Measurements from ENCODE around the gene DRD3.

DRD3 gene

GRCh38 chr3:114083112-114083511 lies 95.7 kb downstream of the DRD3 start (continued):
- TF ChIP-seq, protein P1, sequence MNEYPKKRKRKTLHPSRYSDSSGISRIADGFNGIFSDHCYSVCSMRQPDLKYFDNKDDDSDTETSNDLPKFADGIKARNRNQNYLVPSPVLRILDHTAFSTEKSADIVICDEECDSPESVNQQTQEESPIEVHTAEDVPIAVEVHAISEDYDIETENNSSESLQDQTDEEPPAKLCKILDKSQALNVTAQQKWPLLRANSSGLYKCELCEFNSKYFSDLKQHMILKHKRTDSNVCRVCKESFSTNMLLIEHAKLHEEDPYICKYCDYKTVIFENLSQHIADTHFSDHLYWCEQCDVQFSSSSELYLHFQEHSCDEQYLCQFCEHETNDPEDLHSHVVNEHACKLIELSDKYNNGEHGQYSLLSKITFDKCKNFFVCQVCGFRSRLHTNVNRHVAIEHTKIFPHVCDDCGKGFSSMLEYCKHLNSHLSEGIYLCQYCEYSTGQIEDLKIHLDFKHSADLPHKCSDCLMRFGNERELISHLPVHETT (tag by site-specific recombination; IDR thresholded peaks at IDR 0.05) = no peak
- TF ChIP-seq EGR2 (tag by site-specific recombination; IDR thresholded peaks at IDR 0.05; ENCODE audit: low read depth) (no peak), ZNF335 (tag by site-specific recombination; conservative IDR thresholded peaks at IDR 0.05) (no peak), HOXD13 (CRISPR knock-in tag; IDR thresholded peaks at IDR 0.05; ENCODE audit: borderline replicate concordance) (no peak), TCF7L2 (IDR thresholded peaks at IDR 0.05; ENCODE audit: borderline replicate concordance, low read depth, low read length) (no peak), ZNF398 (tag by site-specific recombination; IDR thresholded peaks at IDR 0.05) (no peak), ZNF677 (tag by site-specific recombination; IDR thresholded peaks at IDR 0.05) (no peak), ZNF843 (tag by site-specific recombination; IDR thresholded peaks at IDR 0.05) (no peak)

- TF ChIP-seq BCL11A (tag by site-specific recombination; IDR thresholded peaks at IDR 0.05; ENCODE audit: low read depth) (no peak), ZNF580 (tag by site-specific recombination; IDR thresholded peaks at IDR 0.05) (no peak), BCL6B (tag by site-specific recombination; IDR thresholded peaks at IDR 0.05) (no peak), ELK4 (IDR thresholded peaks at IDR 0.05; ENCODE audit: borderline replicate concordance, low read depth, low read length) (no peak), ZNF626 (tag by site-specific recombination; IDR thresholded peaks at IDR 0.05) (no peak), AEBP2 (tag by site-specific recombination; IDR thresholded peaks at IDR 0.05; ENCODE audit: borderline replicate concordance) (no peak), IKZF3 (tag by site-specific recombination; IDR thresholded peaks at IDR 0.05) (no peak), ZNF248 (tag by site-specific recombination; IDR thresholded peaks at IDR 0.05) (no peak), ZNF18 (tag by site-specific recombination; IDR thresholded peaks at IDR 0.05) (no peak), ZNF548 (tag by site-specific recombination; IDR thresholded peaks at IDR 0.05) (no peak), ZFHX2 (tag by site-specific recombination; conservative IDR thresholded peaks at IDR 0.05) (no peak), ZNF133 (tag by site-specific recombination; IDR thresholded peaks at IDR 0.05) (no peak), ZNF530 (tag by site-specific recombination; IDR thresholded peaks at IDR 0.05; ENCODE audit: low read depth) (no peak), KLF1 (tag by site-specific recombination; IDR thresholded peaks at IDR 0.05) (no peak)
- TF ChIP-seq, protein P2, sequence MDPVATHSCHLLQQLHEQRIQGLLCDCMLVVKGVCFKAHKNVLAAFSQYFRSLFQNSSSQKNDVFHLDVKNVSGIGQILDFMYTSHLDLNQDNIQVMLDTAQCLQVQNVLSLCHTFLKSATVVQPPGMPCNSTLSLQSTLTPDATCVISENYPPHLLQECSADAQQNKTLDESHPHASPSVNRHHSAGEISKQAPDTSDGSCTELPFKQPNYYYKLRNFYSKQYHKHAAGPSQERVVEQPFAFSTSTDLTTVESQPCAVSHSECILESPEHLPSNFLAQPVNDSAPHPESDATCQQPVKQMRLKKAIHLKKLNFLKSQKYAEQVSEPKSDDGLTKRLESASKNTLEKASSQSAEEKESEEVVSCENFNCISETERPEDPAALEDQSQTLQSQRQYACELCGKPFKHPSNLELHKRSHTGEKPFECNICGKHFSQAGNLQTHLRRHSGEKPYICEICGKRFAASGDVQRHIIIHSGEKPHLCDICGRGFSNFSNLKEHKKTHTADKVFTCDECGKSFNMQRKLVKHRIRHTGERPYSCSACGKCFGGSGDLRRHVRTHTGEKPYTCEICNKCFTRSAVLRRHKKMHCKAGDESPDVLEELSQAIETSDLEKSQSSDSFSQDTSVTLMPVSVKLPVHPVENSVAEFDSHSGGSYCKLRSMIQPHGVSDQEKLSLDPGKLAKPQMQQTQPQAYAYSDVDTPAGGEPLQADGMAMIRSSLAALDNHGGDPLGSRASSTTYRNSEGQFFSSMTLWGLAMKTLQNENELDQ (tag by site-specific recombination; IDR thresholded peaks at IDR 0.05; ENCODE audit: low read depth) = no peak
- TF ChIP-seq, protein P3, sequence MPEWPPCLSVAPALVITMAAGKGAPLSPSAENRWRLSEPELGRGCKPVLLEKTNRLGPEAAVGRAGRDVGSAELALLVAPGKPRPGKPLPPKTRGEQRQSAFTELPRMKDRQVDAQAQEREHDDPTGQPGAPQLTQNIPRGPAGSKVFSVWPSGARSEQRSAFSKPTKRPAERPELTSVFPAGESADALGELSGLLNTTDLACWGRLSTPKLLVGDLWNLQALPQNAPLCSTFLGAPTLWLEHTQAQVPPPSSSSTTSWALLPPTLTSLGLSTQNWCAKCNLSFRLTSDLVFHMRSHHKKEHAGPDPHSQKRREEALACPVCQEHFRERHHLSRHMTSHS (tag by site-specific recombination; IDR thresholded peaks at IDR 0.05) = no peak
- Histone ChIP-seq H3K27ac (ENCODE audit: extremely low read depth, low read depth, low read length) (no peak overlapping the region), H3K4me1 (ENCODE audit: control insufficient read depth, insufficient read depth, low read length) (no peaks in the 10 kb centered on the region), H3K36me3 (ENCODE audit: control insufficient read depth in 2 of 2, insufficient read depth in 1 of 2, low read length in 2 of 2) (peaks cover 13 to 89% of the 10 kb centered on the region in 2 experiments), H3K9me3 (ENCODE audit: control insufficient read depth, insufficient read depth, low read depth, low read length) (no peaks in the 10 kb centered on the region), H3K4me3 (ENCODE audit: low read depth, low read length) (no peak overlapping the region)
- ChIA-PET POLR2A (no interaction called here), CTCF (no interaction called here)
These were observed 97.8 kb downstream of the DRD3 start for GRCh38 chr3:114081037-114081436.
